Suprapubic skin (tissue), 4 donors: ENCODE measurements around the gene COASY. TPM values are rescaled to one million over a fixed set of nuclear protein-coding genes. Genes with fewer than 3 reads are reported as not detected.

Source experiments
- DNase-seq, 2 donors: peaks; one replicate each; pipeline ENCODE4 v3.0.0-alpha.2; 2019; ENCODE audit warnings: low spot score in 2 of 2
- H3K27ac ChIP-seq: fragments of 200-600 bp; sonication (generic); one replicate; pipeline ENCODE4 v1.5.1; 2019
- H3K27me3 ChIP-seq: fragments of 200-600 bp; sonication (generic); one replicate; pipeline ENCODE4 v1.5.1; 2019
- H3K36me3 ChIP-seq: fragments of 200-600 bp; sonication (generic); one replicate; pipeline ENCODE4 v1.5.1; 2019
- H3K4me1 ChIP-seq: fragments of 200-600 bp; sonication (generic); one replicate; pipeline ENCODE4 v1.5.1; 2019
- H3K4me3 ChIP-seq: fragments of 200-600 bp; sonication (generic); one replicate; pipeline ENCODE4 v1.5.1; 2019; ENCODE audit warnings: mild to moderate bottlenecking
- H3K9me3 ChIP-seq: fragments of 200-600 bp; sonication (generic); one replicate; pipeline ENCODE4 v1.5.1; 2019
- EP300 ChIP-seq: sonication (generic); formaldehyde crosslinking; IDR thresholded peaks from one replicate; pipeline ENCODE4 v1.6.1; 2017; ENCODE audit warnings: antibody characterized with exemption
- POLR2A ChIP-seq, 2 donors: fragments of 450-650 bp; IDR thresholded peaks; one replicate each; pipeline ENCODE4 v1.6.1; 2017; ENCODE audit warnings: antibody characterized with exemption in 2 of 2, mild to moderate bottlenecking in 2 of 2, moderate library complexity in 2 of 2
- POLR2AphosphoS5 ChIP-seq, 3 donors: sonication (generic); formaldehyde crosslinking; IDR thresholded peaks; one replicate each; pipeline ENCODE4 v1.6.1; 2017; ENCODE audit warnings: antibody characterized with exemption in 3 of 3
- WGBS: methylation state at CpG from one replicate; pipeline ENCODE4 v1.1.5; 2018; 5-methylcytosine and 5-hydroxymethylcytosine counted together
- total RNA-seq, 4 donors: library from RNA; depleted of rRNA; stranded (reverse); fragments of >200 nt; gene quantifications; one replicate each; pipeline ENCODE4 v1.1.0, GENCODE V29; 2016
- TF ChIP-seq, protein P1 (sequence below), 2 donors: fragments of 200-600 bp in 1 of 2; fragments of 450-650 bp in 1 of 2; sonication (generic) in 1 of 2; IDR thresholded peaks; one replicate each; pipeline ENCODE4 v1.5.1; 2016 to 2019; ENCODE audit warnings: antibody characterized with exemption in 2 of 2, mild to moderate bottlenecking in 1 of 2, moderate library complexity in 1 of 2

COASY gene
- total RNA-seq, 4 donors from 2014 or later, result 41.1 to 54.0 (median 46.0) TPM

DNA sequence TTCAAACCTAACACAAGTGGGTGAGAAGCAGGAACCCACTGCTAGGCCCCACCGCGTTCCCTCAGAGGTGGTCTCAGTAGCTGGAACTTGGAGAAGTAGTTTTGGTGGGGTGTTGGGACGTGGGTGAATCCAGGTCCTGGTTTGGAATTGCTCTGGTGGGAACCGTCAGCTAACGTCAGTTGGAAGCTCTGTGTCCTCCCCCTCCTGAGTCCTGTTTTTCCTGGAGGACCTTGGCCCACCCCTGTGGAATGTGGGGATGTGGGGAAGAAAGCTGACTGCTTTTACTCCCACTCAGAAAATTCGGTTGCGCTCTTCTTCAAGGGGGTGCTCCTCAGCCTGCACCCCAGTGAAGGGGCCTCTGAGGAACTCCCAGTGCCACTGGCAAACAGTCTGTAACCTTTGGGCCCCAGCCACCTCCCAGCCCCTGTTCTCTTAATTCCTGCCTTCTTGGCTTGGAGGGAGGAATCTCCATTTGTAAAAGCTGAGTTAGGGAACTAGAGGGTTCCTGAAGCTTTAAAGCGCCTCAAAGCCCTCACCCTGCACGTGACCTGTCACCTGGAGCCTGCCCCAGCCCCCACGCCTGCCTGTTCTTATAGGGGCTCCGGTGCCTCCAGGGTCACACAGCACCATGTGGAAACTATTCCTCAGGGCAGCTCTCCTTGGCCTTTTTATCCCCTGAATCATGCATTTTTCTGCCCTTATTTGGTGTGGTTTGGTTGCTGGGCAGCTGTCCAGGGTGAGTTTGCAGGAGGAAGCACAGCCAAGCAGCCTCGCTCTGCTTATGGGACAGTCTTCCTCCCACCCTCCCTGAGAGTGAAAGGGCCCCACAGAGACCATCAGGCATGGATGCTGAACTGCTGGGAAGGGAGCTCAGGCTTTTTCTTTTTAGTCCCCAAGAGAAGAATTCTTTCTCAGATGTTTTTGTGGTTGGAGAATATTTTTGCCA, 42.1 kb upstream of the COASY start:
- peak overlapping the region; percentile 87 for H3K27ac ChIP-seq
- peak in 2 of 3 donors; percentile 17 to 50 for TF ChIP-seq POLR2AphosphoS5 (IDR thresholded peaks at IDR 0.05)
- TF ChIP-seq POLR2A (IDR thresholded peaks at IDR 0.05), result no peak
- TF ChIP-seq EP300, result no peak
- TF ChIP-seq, protein P1, sequence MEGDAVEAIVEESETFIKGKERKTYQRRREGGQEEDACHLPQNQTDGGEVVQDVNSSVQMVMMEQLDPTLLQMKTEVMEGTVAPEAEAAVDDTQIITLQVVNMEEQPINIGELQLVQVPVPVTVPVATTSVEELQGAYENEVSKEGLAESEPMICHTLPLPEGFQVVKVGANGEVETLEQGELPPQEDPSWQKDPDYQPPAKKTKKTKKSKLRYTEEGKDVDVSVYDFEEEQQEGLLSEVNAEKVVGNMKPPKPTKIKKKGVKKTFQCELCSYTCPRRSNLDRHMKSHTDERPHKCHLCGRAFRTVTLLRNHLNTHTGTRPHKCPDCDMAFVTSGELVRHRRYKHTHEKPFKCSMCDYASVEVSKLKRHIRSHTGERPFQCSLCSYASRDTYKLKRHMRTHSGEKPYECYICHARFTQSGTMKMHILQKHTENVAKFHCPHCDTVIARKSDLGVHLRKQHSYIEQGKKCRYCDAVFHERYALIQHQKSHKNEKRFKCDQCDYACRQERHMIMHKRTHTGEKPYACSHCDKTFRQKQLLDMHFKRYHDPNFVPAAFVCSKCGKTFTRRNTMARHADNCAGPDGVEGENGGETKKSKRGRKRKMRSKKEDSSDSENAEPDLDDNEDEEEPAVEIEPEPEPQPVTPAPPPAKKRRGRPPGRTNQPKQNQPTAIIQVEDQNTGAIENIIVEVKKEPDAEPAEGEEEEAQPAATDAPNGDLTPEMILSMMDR (IDR thresholded peaks at IDR 0.05), result no peak
- 46% methylated on average over 12 of the region's 12 CpGs for WGBS
- no peaks in the 10 kb centered on the region for H3K9me3 ChIP-seq
- H3K36me3 ChIP-seq, result peaks cover 38% of the 10 kb centered on the region
- no peak overlapping the region for H3K4me3 ChIP-seq
- DNase-seq, result peak; percentile 93 to 94
- no peaks in the 10 kb centered on the region for H3K27me3 ChIP-seq
- H3K4me1 ChIP-seq, result peaks cover 60% of the 10 kb centered on the region

GRCh38 chr17:42520540-42520951, 41.4 kb upstream of the COASY start:
- 44% methylated on average over 9 of the region's 9 CpGs for WGBS
- Histone ChIP-seq H3K27ac (peak overlapping the region; percentile 87), H3K9me3 (no peaks in the 10 kb centered on the region), H3K4me3 (no peak overlapping the region), H3K36me3 (peaks cover 30% of the 10 kb centered on the region), H3K4me1 (peaks cover 63% of the 10 kb centered on the region), H3K27me3 (no peaks in the 10 kb centered on the region)
- TF ChIP-seq, protein P1 (IDR thresholded peaks at IDR 0.05), result no peak
- TF ChIP-seq EP300 (no peak), POLR2A (IDR thresholded peaks at IDR 0.05) (no peak), POLR2AphosphoS5 (IDR thresholded peaks at IDR 0.05) (no peak)
- no peak for DNase-seq

DNA sequence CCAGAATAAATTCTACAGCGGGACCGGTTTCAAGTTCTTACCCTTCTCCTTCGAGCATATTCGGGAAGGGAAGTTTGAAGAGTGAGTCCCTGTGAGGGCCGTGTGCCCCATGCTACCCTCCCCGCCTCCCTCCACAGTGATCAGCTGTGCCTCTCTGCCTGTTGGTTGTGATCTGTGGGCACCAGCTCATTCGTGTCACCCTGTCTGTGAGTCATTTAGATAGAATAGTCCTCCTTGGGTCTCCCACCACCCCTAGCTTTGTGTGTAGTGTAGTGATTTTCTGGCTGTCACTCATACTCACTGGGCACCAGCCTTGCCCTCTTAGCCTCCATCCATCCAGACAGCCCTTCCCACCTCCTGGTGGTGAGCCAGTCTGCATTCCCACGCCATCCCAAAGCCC, 40.9 kb upstream of the COASY start:
- Histone ChIP-seq H3K27me3 (no peaks in the 10 kb centered on the region), H3K9me3 (no peaks in the 10 kb centered on the region), H3K4me1 (peaks cover 68% of the 10 kb centered on the region), H3K36me3 (peaks cover 29% of the 10 kb centered on the region), H3K27ac (peak overlapping the region; percentile 87), H3K4me3 (no peak overlapping the region)
- DNase-seq, result no peak
- 57% methylated on average over 8 of the region's 8 CpGs for WGBS
- no peak for TF ChIP-seq POLR2AphosphoS5 (IDR thresholded peaks at IDR 0.05)
- TF ChIP-seq, protein P1 (IDR thresholded peaks at IDR 0.05), result no peak

DNA sequence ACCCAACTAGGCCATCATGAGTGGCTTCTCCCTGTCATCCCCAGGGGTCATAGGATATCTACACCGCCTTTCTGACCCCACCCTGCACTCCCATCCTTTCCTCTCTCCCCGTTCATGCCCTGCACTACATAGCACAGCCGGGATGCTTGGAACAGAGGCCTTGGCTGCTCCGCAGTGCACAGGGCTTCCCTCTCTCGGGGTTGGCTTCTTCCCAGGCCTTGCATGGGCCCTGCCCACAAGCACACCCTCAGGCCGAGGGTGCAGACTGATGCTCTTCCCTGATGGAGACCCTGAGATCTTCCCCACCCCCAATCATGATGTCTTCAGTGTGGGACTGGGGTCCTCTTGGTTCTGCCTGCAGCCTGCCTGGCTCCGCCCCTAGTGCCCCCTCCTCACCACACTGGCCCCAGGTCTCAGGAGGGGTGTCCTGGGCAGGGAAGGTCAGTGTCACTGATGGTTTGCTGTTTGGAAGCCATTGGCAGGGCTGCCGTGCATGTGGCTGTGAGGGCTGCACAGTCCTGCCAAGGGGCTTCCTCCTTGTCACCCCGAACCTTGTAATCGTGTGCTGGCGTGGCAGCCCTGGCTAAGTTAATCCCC, 40.2 kb upstream of the COASY start:
- DNase-seq, result no peak
- 65% methylated on average over 7 of the region's 11 CpGs for WGBS
- no peaks in the 10 kb centered on the region for H3K9me3 ChIP-seq
- no peak for TF ChIP-seq POLR2AphosphoS5 (IDR thresholded peaks at IDR 0.05)
- TF ChIP-seq, protein P1 (IDR thresholded peaks at IDR 0.05), result no peak
- no peak for TF ChIP-seq POLR2A (IDR thresholded peaks at IDR 0.05)
- H3K27me3 ChIP-seq, result no peaks in the 10 kb centered on the region
- H3K36me3 ChIP-seq, result peaks cover 24% of the 10 kb centered on the region
- no peak overlapping the region for H3K4me3 ChIP-seq
- peaks cover 72% of the 10 kb centered on the region for H3K4me1 ChIP-seq
- peak overlapping the region; percentile 87 for H3K27ac ChIP-seq

DNA sequence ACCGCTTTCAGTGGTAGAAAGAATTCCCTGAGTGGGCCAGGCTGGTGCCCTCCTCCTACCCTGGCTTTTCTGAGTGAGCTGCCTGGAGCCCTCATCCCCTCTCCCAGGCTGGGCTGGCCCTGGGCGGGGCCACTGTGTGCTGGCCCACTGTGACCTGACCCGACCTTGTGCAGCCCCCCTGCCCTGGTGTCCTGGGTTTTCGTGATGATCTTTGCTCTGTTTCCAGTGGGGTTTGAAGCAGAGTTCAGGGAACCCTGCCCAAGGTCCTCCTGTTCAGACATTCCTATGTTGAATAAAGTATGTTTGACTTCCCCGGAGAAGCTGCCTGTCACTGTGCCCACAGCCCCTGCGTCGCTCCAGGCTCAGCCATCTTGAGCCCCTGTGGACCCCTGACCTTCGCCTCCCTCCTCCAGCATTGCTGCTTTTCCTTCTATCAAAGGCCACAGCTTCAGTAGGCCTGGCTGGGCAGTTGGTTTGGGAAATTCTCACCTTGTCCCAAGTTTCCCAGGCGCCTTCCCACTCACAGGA, 39.6 kb upstream of the COASY start:
- no peaks in the 10 kb centered on the region for H3K9me3 ChIP-seq
- peaks cover 22% of the 10 kb centered on the region for H3K36me3 ChIP-seq
- no peak overlapping the region for H3K4me3 ChIP-seq
- no peak for DNase-seq
- no peaks in the 10 kb centered on the region for H3K27me3 ChIP-seq
- H3K4me1 ChIP-seq, result peaks cover 71% of the 10 kb centered on the region
- H3K27ac ChIP-seq, result peak overlapping the region; percentile 87
- TF ChIP-seq POLR2A (IDR thresholded peaks at IDR 0.05) (no peak), POLR2AphosphoS5 (IDR thresholded peaks at IDR 0.05) (no peak), EP300 (no peak)
- TF ChIP-seq, protein P1 (IDR thresholded peaks at IDR 0.05), result no peak
- 76% methylated on average over 6 of the region's 9 CpGs for WGBS
